Activated CD4-positive, alpha-beta T cell treated with anti-CD3 and anti-CD28 coated beads for 48 hours (primary cell): ENCODE data around the gene FAT2.

Experiments
- DNase-seq: peaks from one replicate; pipeline ENCODE4 v3.0.0-alpha.2; 2020

FAT2 gene

DNA sequence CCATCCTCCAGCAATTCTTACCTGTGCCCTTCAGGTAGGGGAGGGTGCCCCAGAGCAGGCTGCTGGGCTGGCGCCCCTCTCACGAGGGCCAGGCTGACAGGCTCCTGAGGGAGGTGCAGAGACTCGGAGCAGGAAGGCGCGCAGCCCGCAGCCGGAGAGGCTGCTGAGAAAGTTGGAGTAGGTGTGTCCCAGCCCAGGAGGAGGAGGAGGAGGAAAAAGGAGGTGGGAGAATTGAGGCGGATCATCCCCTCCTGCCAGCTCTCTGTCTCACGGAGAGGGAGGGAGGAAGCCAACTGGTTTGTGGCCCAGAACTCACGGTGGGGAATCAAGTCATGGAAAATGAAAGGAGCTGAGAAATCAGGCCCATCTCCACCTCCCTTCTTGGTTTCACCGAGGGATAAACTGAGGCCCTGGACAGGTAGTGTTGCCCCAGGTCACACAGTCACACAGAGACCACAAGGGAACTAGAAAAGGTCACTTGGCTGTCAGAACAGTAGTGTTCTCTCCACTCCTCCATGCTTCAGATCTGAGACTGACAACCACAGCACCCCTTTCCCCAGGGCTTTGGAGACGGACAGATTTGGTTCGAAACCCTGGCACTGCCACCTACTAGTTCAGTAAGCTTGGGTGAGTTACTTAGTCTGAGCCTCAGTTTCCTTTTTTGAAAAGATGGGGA, at the start of gene FAT2:
Gene FAT2, minus strand, starts transcription at position 188 of the 676 bp plus-strand sequence. CDS start 22,400 bp downstream, outside the sequence.
- DNase-seq: no peak

DNA sequence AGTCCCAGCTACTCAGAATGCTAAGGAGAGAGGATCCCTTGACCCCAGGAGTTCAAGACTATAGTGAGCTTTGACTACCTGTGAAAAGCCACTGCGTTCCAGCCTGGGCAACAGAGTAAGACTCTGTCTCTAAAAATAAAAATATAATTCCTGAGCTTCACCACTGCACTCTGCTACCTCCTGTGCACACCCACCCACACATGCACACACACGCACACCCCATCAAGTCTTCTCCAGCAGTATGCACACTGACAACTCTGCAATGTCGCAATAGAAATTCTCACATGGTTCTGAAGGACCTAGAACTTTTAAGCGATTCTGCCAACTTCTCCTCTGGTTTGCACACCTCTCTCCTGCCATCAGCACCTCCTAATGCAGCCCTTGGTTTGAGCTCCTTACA, 47.5 kb upstream of the FAT2 start:
- DNase-seq: no peak

GRCh38 chr5:151637676-151638075, 46.5 kb upstream of the FAT2 start:
- DNase-seq: no peak

GRCh38 chr5:151633892-151634291, 42.8 kb upstream of the FAT2 start:
- no peak for DNase-seq

- no peak for DNase-seq
Observed at GRCh38 chr5:151632941-151633340, 41.8 kb upstream of the FAT2 start.

GRCh38 chr5:151632524-151632923, 41.4 kb upstream of the FAT2 start:
- DNase-seq: no peak

- no peak for DNase-seq
Observed at GRCh38 chr5:151631941-151632340, 40.8 kb upstream of the FAT2 start.

GRCh38 chr5:151630088-151630487, 39.0 kb upstream of the FAT2 start:
- DNase-seq: no peak

DNA sequence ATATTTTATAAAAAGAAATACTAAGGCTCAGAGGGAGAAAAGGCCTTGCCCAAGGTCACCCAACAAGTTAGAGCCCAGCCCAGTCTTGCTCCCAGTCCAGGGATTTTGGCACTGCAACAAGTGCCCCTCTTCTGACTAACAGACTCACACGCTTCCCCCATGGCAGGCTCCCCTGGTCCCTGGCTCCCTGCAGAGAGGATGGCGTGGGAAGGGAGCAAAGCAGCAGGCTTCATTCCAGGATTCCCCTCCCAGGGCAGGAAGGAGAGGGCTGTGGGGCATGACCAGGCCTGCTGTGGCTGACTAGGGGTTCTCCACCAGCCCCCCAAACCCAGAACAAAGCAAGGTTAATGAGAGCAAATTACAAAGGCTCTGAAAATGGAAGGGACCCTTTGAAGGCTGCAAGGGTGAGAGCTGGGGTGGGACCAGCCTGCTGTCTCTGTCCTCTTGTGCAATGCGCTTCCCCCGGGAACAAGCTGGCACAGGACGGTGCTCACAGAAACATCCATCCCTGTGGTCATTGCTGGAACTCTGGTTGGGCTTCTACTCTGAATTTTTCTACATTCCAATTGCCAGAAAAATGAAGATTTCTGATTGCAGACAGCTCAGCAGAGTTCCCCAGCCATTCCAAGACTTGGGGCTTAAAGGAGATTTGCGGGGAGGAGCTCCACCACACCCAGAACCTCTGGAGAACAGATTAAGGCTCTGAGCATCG, 37.1 kb upstream of the FAT2 start:
- DNase-seq: no peak

DNA sequence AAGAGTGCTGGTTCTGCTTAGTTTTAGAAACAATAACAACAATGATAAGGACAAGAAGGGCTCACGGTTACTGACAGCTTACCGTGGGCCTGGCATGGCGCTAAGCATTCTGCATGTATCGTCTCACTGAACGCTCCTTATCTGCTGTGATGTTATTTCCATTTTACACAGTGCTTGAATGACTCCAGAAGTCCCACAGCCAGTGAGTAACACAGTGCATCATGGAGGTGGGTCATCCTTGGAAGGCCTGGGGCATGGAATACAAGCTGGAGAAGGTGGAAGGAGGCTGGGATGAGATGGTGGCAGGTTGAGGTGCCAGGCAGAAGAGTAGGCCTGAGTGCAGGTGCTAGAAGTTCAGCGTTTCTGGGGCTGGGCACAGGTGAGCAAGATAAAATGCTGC, 36.5 kb upstream of the FAT2 start:
- DNase-seq: no peak

DNA sequence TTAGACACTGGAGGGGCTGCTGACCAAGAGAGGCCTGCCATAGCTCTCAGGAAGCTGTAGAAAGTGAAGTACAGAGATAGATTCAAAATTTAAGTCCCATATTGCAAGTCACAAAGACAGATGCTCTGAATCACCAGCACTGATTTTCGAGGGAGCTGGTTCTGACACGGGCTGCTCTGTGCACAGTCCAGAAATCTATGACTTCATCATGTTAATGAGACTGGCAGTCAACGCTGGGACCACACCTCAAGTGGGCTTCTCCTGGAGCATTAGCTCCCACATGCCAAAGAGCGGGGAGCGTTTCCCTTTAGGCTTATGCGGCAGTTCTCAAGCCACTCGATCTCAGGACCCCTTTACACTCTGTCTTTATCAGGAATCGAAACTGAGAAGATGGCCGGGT, 34.2 kb upstream of the FAT2 start:
- no peak for DNase-seq

GRCh38 chr5:151624476-151624875, 33.3 kb upstream of the FAT2 start:
- no peak for DNase-seq

GRCh38 chr5:151622367-151623088, 31.4 kb upstream of the FAT2 start:
- no peak for DNase-seq

GRCh38 chr5:151620461-151620840, 29.3 kb upstream of the FAT2 start:
- no peak for DNase-seq

- DNase-seq: no peak
Observed at GRCh38 chr5:151619812-151620460, 28.8 kb upstream of the FAT2 start.

GRCh38 chr5:151618907-151619306, 27.8 kb upstream of the FAT2 start:
- no peak for DNase-seq

DNA sequence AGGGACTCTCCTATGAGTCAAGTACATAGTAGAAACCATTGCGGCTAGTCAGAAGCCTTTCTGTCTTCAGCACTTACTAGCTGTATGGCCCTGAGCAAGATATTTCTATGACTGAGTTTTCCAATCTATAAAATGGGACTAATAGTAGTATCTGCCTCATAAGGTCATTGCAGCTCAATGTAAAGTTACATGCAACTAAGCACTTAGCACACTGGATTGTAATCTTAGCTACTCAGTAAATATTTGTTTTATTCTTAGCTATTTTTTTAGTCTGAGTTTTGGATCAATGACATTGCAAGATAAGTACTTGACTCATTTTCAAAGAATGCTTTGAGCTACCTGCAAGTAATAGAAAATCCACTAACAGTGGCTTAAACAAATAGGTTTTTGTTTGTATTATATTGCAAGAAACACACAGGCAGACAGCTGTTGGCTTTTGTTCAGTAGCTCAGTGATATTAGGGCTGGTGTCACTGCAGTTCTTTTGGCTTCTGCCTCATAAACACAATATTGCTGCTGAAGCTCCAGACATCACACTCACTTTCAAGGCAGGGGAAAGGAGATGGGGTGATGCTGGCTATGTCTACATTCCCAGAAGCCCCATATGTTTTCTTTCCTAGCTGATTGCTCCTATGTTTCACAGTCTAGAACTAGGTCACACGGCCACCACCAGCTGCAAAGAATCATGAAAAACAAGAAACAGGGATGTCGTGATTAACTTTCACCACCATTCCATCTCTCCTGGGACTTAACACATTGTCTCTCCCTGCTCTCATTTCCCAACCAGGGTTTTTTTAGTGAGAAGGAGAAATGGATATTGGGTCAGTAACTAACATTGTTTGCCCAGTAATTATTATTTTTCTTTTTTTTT, 26.9 kb upstream of the FAT2 start:
- no peak for DNase-seq

DNA sequence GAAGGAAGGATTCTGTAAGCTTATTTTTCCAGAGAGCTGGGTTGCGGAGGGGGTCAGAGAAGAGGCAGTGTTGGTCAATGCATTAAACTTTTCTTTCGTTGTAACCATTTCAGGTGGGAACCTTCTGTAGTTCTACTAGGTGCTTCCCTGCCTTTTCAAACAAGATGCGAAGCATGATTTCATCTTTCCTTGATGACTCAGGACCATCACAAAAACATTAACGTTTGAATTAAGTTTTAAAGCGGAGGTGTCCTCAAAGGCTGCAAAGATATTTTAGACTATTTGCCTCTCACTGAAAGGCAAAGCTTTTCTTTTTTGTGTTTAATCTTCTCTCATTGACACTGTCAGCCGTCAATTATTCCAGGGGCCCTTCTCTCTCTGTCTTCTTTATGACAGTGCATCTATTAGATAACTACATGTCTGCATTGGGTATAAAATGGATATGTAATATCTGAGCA, 26.3 kb upstream of the FAT2 start:
- DNase-seq: no peak

GRCh38 chr5:151615431-151615830, 24.3 kb upstream of the FAT2 start:
- peak; percentile 53 for DNase-seq

GRCh38 chr5:151614565-151614964, 23.4 kb upstream of the FAT2 start:
- DNase-seq: no peak

DNA sequence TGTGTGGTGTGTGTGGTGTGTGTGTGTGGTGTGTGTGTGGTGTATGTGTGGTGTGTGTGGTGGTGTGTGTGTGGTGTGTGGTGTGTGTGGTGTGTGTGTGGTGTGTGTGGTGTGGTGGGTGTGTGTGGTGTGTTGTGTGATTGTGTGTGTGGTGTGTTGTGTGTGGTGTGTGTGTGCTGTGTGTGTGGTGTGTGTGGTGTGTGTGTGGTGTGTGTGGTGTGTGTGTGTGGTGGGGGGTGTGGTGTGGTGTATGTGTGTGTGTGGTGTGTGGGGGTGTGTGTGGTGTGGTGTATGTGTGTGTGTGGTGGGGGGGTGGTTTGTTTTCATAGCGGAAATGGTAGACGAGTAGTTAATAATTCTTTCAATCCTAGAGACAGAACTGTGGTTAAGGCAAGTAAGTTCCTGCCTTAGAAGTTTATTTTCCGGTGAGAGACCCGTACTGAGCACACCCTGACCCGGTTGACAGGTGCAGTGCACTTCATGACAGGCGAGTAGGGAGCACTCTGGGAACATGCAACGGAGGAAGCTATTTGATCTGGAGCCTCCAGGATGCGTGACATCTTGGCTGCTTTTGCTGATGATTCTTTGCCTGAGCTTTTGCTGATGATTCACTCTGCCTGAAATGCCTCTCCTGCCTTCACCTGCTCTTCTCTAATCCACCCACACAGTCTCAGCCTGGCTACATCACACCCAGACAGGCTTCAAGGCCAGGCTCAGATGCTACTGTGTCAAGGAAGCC, 21.7 kb upstream of the FAT2 start:
- DNase-seq: peak; percentile 72
